Mammary epithelial cell (primary cell): ENCODE data around the gene CCNL1.

Experiments
- EZH2 ChIP-seq: IDR thresholded peaks from 2 replicates; pipeline ENCODE4 v1.6.1; 2012; ENCODE audit warnings: low read length, inconsistent platforms, borderline replicate concordance
- TF ChIP-seq, protein P1 (sequence below), 2 donors: IDR thresholded peaks in 1 of 2; conservative IDR thresholded peaks in 1 of 2; 2 replicates each; pipeline ENCODE4 v1.5.1; 2011 to 2012; ENCODE audit warnings: inconsistent platforms in 2 of 2, low read length in 2 of 2, mild to moderate bottlenecking in 2 of 2, control low read depth in 1 of 2, low read depth in 1 of 2; ENCODE audit not compliant: insufficient read depth in 1 of 2; ENCODE audit errors: extremely low read depth in 1 of 2

DNA sequence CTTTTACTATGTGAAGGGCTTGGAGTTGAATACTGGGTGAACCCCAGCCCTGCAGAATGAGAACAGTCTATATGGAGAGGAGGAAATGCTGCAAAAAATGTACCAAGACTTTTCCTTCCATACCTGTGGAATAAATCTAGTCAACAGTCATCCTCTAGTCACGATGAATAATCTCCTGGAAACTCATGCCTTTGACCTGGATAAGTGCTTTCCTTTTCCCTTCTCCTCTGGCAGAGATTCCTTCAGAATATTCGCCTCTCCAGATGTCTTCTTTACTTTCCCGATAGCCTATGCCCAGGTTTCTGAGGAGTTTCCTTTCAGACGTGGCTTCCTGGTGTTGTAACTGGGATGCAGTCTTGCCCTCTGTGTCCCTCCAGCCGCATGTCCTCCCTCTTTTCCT lies 28.1 kb downstream of the CCNL1 start:
- TF ChIP-seq, protein P1, sequence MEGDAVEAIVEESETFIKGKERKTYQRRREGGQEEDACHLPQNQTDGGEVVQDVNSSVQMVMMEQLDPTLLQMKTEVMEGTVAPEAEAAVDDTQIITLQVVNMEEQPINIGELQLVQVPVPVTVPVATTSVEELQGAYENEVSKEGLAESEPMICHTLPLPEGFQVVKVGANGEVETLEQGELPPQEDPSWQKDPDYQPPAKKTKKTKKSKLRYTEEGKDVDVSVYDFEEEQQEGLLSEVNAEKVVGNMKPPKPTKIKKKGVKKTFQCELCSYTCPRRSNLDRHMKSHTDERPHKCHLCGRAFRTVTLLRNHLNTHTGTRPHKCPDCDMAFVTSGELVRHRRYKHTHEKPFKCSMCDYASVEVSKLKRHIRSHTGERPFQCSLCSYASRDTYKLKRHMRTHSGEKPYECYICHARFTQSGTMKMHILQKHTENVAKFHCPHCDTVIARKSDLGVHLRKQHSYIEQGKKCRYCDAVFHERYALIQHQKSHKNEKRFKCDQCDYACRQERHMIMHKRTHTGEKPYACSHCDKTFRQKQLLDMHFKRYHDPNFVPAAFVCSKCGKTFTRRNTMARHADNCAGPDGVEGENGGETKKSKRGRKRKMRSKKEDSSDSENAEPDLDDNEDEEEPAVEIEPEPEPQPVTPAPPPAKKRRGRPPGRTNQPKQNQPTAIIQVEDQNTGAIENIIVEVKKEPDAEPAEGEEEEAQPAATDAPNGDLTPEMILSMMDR (conservative IDR thresholded peaks at IDR 0.05 in 1 of 2, IDR thresholded peaks at IDR 0.05 in 1 of 2; ENCODE audit: extremely low read depth in 1 of 2, insufficient read depth in 1 of 2, low read depth in 1 of 2, low read length in 2 of 2) = no peak
- no peak for TF ChIP-seq EZH2
